ENCODE data around the gene KRT20. TPM values are rescaled to one million over a fixed set of nuclear protein-coding genes. Genes with fewer than 3 reads are reported as not detected.

Gene KRT20
- polyA plus RNA-seq, 3 donors = not detected

GRCh38 chr17:40916366-40916765, 31.3 kb upstream of the KRT20 start:
- Histone ChIP-seq H3K36me3 (replicated peaks in 1 of 2; ENCODE audit: control insufficient read depth in 1 of 2, insufficient read depth in 2 of 2, low read length in 2 of 2) (no peaks in the 10 kb centered on the region), H3K79me2 (ENCODE audit: insufficient read depth, low read length) (no peaks in the 10 kb centered on the region), H3K4me1 (ENCODE audit: control insufficient read depth in 1 of 2, insufficient read depth in 2 of 2, low read length in 2 of 2) (peaks cover 60 to 66% of the 10 kb centered on the region in 2 donors), H4K20me1 (ENCODE audit: insufficient read depth, low read length) (no peaks in the 10 kb centered on the region), H2AFZ (ENCODE audit: insufficient read depth, low read depth, low read length, poor library complexity, severe bottlenecking) (no peak overlapping the region), H3K9ac (ENCODE audit: insufficient read depth, low read length, poor library complexity, severe bottlenecking) (no peak overlapping the region), H3K4me2 (replicated peaks; ENCODE audit: extremely low read depth, low read length, poor library complexity, severe bottlenecking) (no peak overlapping the region), H3K27ac (ENCODE audit: low read depth in 1 of 2, low read length in 2 of 2) (peak overlapping the region; percentile 28 to 88), H3K4me3 (replicated peaks in 1 of 3; ENCODE audit: low read depth in 2 of 3, low read length in 3 of 3) (peak overlapping the region in 1 of 3 experiments; percentile 13), H3K27me3 (ENCODE audit: control insufficient read depth in 2 of 2, insufficient read depth in 2 of 2, low read length in 2 of 2) (no peaks in the 10 kb centered on the region), H3K9me3 (replicated peaks in 1 of 2; ENCODE audit: control insufficient read depth in 1 of 2, insufficient read depth in 1 of 2, low read length in 2 of 2) (no peaks in the 10 kb centered on the region)
- WGBS (ENCODE audit: insufficient coverage) = 100% methylated on average over 1 of the region's 1 CpG
- peak overlapping the region in 6 of 7 donors; percentile 73 to 96 (median 92) for H3K27ac Mint-ChIP-seq
- H3K27me3 Mint-ChIP-seq (ENCODE audit: low read depth in 3 of 3) = peaks cover 0 to 3% (median 0%) of the 10 kb centered on the region in 3 donors
- H3K9me3 Mint-ChIP-seq = peaks cover 0 to 2% (median 0%) of the 10 kb centered on the region in 7 donors
- no peaks in the 10 kb centered on the region for H3K36me3 Mint-ChIP-seq
- H3K4me3 Mint-ChIP-seq = no peak overlapping the region
- no peak for TF ChIP-seq CTCF (IDR thresholded peaks at IDR 0.05)
- intact Hi-C loops (cut with micrococcal nuclease) = loop anchor here in 1 of 2 donors (10.0 kb wide), 1 partner anchor 588 kb away; the partner anchor contains the start of gene KRT13
- peaks cover 49% of the 10 kb centered on the region for H3K4me1 Mint-ChIP-seq
- DNase-seq = no peak

GRCh38 chr17:40915721-40916256, 30.7 kb upstream of the KRT20 start:
- Histone ChIP-seq H3K9ac (ENCODE audit: insufficient read depth, low read length, poor library complexity, severe bottlenecking) (no peak overlapping the region), H3K27ac (ENCODE audit: low read depth in 1 of 2, low read length in 2 of 2) (peak overlapping the region; percentile 56 to 88), H3K36me3 (replicated peaks in 1 of 2; ENCODE audit: control insufficient read depth in 1 of 2, insufficient read depth in 2 of 2, low read length in 2 of 2) (no peaks in the 10 kb centered on the region), H2AFZ (ENCODE audit: insufficient read depth, low read depth, low read length, poor library complexity, severe bottlenecking) (no peak overlapping the region), H3K9me3 (replicated peaks in 1 of 2; ENCODE audit: control insufficient read depth in 1 of 2, insufficient read depth in 1 of 2, low read length in 2 of 2) (no peaks in the 10 kb centered on the region), H3K79me2 (ENCODE audit: insufficient read depth, low read length) (no peaks in the 10 kb centered on the region), H3K4me2 (replicated peaks; ENCODE audit: extremely low read depth, low read length, poor library complexity, severe bottlenecking) (peak overlapping the region; percentile 26), H3K27me3 (ENCODE audit: control insufficient read depth in 2 of 2, insufficient read depth in 2 of 2, low read length in 2 of 2) (no peaks in the 10 kb centered on the region), H3K4me1 (ENCODE audit: control insufficient read depth in 1 of 2, insufficient read depth in 2 of 2, low read length in 2 of 2) (peaks cover 60 to 64% of the 10 kb centered on the region in 2 donors), H3K4me3 (replicated peaks in 1 of 3; ENCODE audit: low read depth in 2 of 3, low read length in 3 of 3) (peak overlapping the region in 1 of 3 experiments; percentile 13), H4K20me1 (ENCODE audit: insufficient read depth, low read length) (no peaks in the 10 kb centered on the region)
- peak; percentile 38 to 86 (median 76) for DNase-seq
- WGBS (ENCODE audit: insufficient coverage) = 0% methylated on average over 1 of the region's 2 CpGs
- intact Hi-C loops (cut with micrococcal nuclease) = loop anchor here in 1 of 2 donors (10.0 kb wide), 1 partner anchor 589 kb away; the partner anchor contains the start of gene KRT13
- H3K4me3 Mint-ChIP-seq = peak overlapping the region in 1 of 2 donors; percentile 22
- peak overlapping the region; percentile 87 to 96 (median 93) for H3K27ac Mint-ChIP-seq
- TF ChIP-seq CTCF (IDR thresholded peaks at IDR 0.05) = no peak
- H3K27me3 Mint-ChIP-seq (ENCODE audit: low read depth in 3 of 3) = peaks cover 0 to 3% (median 0%) of the 10 kb centered on the region in 3 donors
- peaks cover 47% of the 10 kb centered on the region for H3K4me1 Mint-ChIP-seq
- H3K36me3 Mint-ChIP-seq = no peaks in the 10 kb centered on the region
- peaks cover 0 to 2% (median 0%) of the 10 kb centered on the region in 7 donors for H3K9me3 Mint-ChIP-seq
